HG03060 (cell line): ENCODE data around the gene RASL11B.

ENCODE experiments used
- ATAC-seq: cut with Tn5 transposase; IDR thresholded peaks from one replicate; pipeline ENCODE4 v1.9.1; 2021; ENCODE audit warnings: low read depth, moderate number of reproducible peaks; ENCODE audit not compliant: unreplicated experiment

Gene RASL11B

DNA sequence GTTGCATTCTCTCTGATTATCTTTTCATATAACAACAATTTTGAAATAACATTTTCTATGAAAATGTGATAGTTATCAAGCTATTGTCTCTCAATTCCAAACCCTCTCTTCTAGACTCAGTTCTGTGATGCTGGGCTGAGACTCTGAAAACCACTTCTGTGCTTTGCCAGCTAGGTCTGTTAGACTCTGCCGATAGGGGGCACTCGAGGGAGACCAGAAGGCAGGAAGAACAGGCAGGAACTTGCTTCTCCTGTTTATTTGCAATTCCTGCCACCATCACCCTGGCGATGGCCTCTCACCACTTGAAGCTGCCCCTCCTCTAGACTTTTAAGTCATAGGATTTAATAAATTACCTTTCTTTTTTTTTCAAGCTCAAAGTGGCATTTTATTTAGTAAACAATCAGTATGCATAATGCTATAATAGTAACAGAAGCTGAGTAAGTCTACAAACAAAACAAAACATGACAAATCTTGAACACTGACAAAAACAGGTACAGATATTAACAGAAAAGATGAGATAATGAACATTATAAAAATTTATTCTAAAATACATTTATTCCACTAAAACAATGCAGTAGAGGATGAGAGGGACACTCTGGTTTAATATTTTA, 49.7 kb downstream of the RASL11B start:
- ATAC-seq = no peak

- no peak for ATAC-seq
Measured at GRCh38 chr4:52912608-52913007, 50.5 kb downstream of the RASL11B start.

GRCh38 chr4:52914051-52914605, 52.0 kb downstream of the RASL11B start:
- no peak for ATAC-seq

DNA sequence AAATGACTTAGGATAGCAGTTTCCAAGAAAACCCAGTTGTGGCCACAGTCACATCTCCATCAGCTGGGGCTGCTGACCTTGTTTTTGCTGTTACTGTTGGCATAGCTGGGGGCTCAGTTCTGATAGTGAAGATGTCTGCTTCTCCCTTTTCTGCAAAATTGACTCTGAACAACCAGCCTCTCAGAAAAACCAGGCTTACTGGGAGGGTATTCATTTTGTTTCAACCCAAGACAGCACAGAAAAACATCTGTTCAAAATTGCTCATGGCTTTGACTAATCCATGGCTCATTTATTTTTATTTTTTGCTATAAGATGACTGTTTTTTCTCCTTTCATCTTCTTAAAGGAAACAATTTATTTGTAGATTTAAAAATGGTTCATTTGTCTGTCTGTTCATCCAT, 53.1 kb downstream of the RASL11B start:
- ATAC-seq = no peak

- no peak for ATAC-seq
Measured at GRCh38 chr4:52915730-52916300, 53.7 kb downstream of the RASL11B start.
